Measurements from ENCODE around the gene LRIT2.

DNA sequence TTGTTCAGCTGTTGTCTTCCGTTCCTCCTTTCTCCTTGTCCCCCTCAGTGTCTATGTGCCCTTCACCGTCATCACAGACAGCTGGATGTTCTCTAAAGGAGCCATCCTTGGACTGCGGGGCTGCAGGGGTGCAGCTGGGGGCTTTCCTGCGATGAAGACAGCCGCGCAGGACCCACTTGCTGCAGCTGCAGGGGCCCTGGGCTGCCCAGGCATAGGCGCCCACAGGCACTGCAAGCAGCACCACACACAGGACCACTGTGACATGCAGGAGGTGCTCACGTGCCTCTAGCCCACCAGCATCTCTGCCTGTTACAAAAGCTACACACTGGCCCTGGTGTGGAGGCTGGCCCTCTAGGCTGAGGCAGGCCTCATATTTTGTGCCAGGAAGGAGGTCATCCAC is 3.4 kb downstream of the LRIT2 start:
- TF ChIP-seq, protein P1, sequence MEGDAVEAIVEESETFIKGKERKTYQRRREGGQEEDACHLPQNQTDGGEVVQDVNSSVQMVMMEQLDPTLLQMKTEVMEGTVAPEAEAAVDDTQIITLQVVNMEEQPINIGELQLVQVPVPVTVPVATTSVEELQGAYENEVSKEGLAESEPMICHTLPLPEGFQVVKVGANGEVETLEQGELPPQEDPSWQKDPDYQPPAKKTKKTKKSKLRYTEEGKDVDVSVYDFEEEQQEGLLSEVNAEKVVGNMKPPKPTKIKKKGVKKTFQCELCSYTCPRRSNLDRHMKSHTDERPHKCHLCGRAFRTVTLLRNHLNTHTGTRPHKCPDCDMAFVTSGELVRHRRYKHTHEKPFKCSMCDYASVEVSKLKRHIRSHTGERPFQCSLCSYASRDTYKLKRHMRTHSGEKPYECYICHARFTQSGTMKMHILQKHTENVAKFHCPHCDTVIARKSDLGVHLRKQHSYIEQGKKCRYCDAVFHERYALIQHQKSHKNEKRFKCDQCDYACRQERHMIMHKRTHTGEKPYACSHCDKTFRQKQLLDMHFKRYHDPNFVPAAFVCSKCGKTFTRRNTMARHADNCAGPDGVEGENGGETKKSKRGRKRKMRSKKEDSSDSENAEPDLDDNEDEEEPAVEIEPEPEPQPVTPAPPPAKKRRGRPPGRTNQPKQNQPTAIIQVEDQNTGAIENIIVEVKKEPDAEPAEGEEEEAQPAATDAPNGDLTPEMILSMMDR (IDR thresholded peaks at IDR 0.05; ENCODE audit: low read depth, low read length, poor library complexity, severe bottlenecking) = no peak
- TF ChIP-seq EZH2phosphoT487 (IDR thresholded peaks at IDR 0.05; ENCODE audit: borderline replicate concordance, low read length) = no peak

Data from DOHH2 (cell line).